Motor neuron (in vitro differentiated cells): ENCODE data around the gene TPMT. TPM values are rescaled to one million over a fixed set of nuclear protein-coding genes. Genes with fewer than 3 reads are reported as not detected.

Source experiments
- ATAC-seq, 8 experiments: fragments of 200-7000 bp; cut with Tn5 transposase; replicated peaks in 6 of 8; 2 replicates each; pipeline ENCODE4 v1.8.0; 2021; ENCODE audit warnings: mild to moderate bottlenecking in 8 of 8, moderate library complexity in 8 of 8
- H3K27ac ChIP-seq, 2 donors: fragments of 250-450 bp; sonication (Bioruptor Pico); 2 replicates each; pipeline ENCODE4 v1.9.0; 2021; ENCODE audit warnings: antibody characterized with exemption in 2 of 2, mild to moderate bottlenecking in 2 of 2, moderate library complexity in 1 of 2
- H3K4me1 ChIP-seq, 2 donors: fragments of 250-450 bp; sonication (Bioruptor Pico); replicated peaks in 1 of 2; 2 replicates each; pipeline ENCODE4 v1.6.1; 2021; ENCODE audit warnings: antibody characterized with exemption in 2 of 2, mild to moderate bottlenecking in 2 of 2, moderate library complexity in 1 of 2
- H3K4me3 ChIP-seq, 5 donors: fragments of 250-450 bp; sonication (Bioruptor Pico); 2 replicates each; pipeline ENCODE4 v1.9.0; 2021; ENCODE audit warnings: antibody characterized with exemption in 5 of 5, mild to moderate bottlenecking in 5 of 5, moderate library complexity in 4 of 5
- WGBS, 10 experiments: fragments of 450-650 bp; shearing (Covaris generic); methylation state at CpG; one replicate each; pipeline ENCODE4 v1.0.0; 2022; 5-methylcytosine and 5-hydroxymethylcytosine counted together
- in situ Hi-C, 9 experiments: fragments of 400-800 bp; cut with MboI; loops; one replicate each; pipeline ENCODE4 v1.15.0; 2021; ENCODE audit warnings: low sequenced_read_pairs in 9 of 9, low pct_unique_long_range_greater_than_20kb in 2 of 9; ENCODE audit not compliant: unreplicated experiment in 9 of 9
- total RNA-seq, 8 experiments: library from RNA; unstranded; fragments of 300-600 nt; gene quantifications; 2 replicates each; pipeline versions ENCODE4 v1.2.3 to v1.2.4, GENCODE V29; 2022

The TPMT gene
- total RNA-seq, 8 experiments from 2014 or later, result 6.7 to 24.3 (median 13.7) TPM

DNA sequence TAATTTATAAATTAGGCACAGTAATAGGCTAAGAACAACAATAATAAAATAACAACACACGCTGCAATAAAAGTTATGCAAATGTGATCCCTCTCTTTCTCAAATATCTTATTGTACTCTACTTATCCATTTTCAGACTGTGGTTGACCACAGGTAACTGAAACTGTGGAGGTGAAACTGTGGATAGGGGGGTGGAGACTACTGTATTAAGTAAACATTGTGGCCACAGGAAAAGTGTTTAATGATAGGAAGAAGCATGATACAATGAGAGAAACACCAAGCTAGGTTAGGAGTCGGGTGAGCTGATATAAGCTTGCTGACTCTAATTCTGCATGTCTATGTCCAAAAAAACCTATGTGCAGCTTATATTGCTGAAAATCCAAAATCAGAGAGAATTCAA, 55.4 kb downstream of the TPMT start:
- Histone ChIP-seq H3K4me3 (no peak overlapping the region), H3K4me1 (no peaks in the 10 kb centered on the region), H3K27ac (no peak overlapping the region)
- ATAC-seq, result no peak
- WGBS, 10 experiments, result 79 to 100% (median 93%) methylated on average over 1 to 2 of the region's 2 CpGs; no CpG with 5 or more reads in 3 of the 10 experiments
- in situ Hi-C loops, result no loop called here

DNA sequence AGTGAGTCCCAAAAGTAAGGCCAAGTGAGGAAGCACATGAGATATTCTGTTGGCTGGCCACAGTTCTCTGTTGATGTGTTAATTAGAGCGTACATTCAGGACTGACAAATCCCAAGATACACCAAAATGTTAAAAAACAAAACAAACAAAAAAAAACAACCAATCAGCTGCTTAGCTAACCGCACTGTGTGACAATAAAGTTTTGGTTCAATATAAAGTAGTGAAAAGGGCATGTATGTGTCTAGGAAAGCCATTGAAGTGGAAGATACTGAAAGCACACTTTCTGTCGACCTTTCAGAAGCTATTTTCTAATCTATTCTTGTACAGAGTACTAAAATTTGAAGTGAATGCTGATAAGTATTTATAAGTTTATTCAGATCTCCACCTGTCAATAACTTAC, 58.5 kb downstream of the TPMT start:
- H3K4me3 ChIP-seq, result no peak overlapping the region
- H3K4me1 ChIP-seq, result no peaks in the 10 kb centered on the region
- WGBS, 10 experiments, result 54 to 100% (median 75%) methylated on average over 1 to 3 of the region's 3 CpGs; no CpG with 5 or more reads in 1 of the 10 experiments
- ATAC-seq, result no peak
- in situ Hi-C loops, result no loop called here
- H3K27ac ChIP-seq, result no peak overlapping the region

- Histone ChIP-seq H3K4me3 (no peak overlapping the region), H3K27ac (no peak overlapping the region), H3K4me1 (no peaks in the 10 kb centered on the region)
- 40 to 86% (median 67%) methylated on average over 1 of the region's 1 CpG; no CpG with 5 or more reads in 6 of the 10 experiments for WGBS, 10 experiments
- in situ Hi-C loops, result no loop called here
- ATAC-seq, result no peak
Observed at GRCh38 chr6:18091382-18091781, 63.5 kb downstream of the TPMT start.

DNA sequence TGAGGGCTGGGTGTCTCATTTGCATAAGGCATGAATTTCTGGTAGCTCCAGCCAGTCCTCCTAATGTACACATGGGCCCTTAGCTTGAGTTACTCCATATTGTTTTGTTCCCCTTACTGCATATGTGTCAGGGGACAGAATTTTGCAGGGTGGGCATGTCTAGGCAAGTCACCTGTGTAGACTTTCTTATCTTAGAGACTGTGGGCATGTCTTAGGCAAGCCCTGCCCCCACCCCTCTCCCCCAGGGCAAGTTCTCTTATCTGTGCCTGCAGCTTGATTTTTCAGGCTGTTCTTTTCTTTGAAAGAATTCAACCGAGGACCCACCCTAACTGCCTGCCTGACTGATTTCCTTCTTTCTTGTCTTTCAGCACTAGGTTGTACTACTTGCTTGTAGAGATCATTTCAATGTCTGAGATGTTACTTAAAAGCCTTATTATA, 64.5 kb downstream of the TPMT start:
- no peak overlapping the region for H3K4me3 ChIP-seq
- 20 to 100% (median 86%) methylated on average over 1 of the region's 1 CpG; no CpG with 5 or more reads in 3 of the 10 experiments for WGBS, 10 experiments
- no peaks in the 10 kb centered on the region for H3K4me1 ChIP-seq
- ATAC-seq, result no peak
- in situ Hi-C loops, result no loop called here
- H3K27ac ChIP-seq, result no peak overlapping the region

DNA sequence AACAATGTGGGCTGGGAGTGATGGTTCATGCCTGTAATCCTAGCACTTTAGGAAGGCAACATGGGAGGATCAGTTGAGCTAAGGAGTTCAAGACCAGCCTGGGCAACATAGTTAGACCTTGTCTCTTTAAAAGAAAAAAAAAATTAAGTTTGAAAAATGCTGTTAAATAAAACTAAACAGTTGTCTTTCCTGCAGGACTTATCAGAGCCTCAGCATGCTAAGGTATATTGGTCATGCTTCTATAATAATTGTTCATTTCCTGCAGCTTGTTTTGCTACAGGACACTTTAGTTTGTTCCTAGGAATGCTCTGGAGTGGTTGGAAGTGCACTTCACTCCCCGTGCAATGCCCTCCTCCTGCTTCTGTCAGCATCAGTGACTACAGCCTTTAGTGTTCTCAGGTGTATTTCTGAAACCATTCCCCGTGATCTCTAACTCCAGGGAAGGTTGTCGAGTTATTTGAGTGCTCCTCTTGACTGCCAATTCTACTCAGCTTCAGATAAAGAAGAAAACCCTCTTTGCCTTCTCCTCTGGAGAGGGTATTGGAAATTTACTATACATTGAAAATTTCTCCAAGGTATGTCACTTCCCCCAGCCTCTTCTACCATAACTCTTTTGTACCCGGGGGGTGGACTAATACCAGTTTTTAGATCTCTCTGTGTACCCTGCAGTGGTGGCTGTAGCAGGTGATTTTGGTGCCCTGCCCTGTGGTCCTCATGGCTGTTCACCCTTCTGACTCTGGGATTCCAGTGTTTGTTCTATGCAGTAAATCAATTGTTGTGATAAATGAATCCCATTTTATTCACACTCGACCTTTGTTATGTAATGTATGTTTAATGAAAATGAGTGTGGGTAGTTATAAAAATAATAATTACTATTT, 66.2 kb downstream of the TPMT start:
- in situ Hi-C loops, result no loop called here
- Histone ChIP-seq H3K4me3 (no peak overlapping the region), H3K27ac (no peak overlapping the region), H3K4me1 (no peaks in the 10 kb centered on the region)
- ATAC-seq, result no peak
- WGBS, 10 experiments, result 30 to 80% (median 66%) methylated on average over 2 to 5 of the region's 5 CpGs; no CpG with 5 or more reads in 1 of the 10 experiments

GRCh38 chr6:18087396-18088165, 67.3 kb downstream of the TPMT start:
- Histone ChIP-seq H3K4me1 (no peaks in the 10 kb centered on the region), H3K27ac (no peak overlapping the region), H3K4me3 (no peak overlapping the region)
- peak in 1 of 8 experiments; percentile 40 for ATAC-seq
- 50 to 100% (median 85%) methylated on average over 1 to 4 of the region's 5 CpGs; no CpG with 5 or more reads in 1 of the 10 experiments for WGBS, 10 experiments
- in situ Hi-C loops, result no loop called here

- ATAC-seq, result no peak
- H3K27ac ChIP-seq, result no peak overlapping the region
- no peaks in the 10 kb centered on the region for H3K4me1 ChIP-seq
- no peak overlapping the region for H3K4me3 ChIP-seq
- 70 to 96% (median 88%) methylated on average over 4 to 10 of the region's 11 CpGs for WGBS, 10 experiments
- in situ Hi-C loops, result no loop called here
Observed at GRCh38 chr6:18081025-18081668, 73.7 kb downstream of the TPMT start.

DNA sequence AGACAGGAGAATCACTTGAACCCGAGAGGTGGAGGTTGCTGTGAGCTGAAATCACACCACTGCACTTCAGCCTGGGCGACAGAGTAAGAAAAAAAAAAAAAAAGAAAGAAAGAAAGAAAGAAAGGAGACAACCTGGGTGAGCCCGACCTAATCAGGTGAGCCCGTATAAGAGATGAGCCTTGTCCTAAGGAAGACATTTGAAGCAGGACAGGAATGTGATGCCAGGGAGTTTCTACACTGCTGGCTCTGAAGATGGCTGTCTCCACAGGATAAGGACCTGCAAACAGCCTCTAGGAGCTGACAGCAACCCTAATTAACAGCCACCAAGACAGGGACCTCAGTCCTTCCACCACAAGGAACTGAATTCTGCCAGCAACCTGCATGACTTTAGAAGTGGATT, 74.3 kb downstream of the TPMT start:
- Histone ChIP-seq H3K27ac (no peak overlapping the region), H3K4me3 (no peak overlapping the region), H3K4me1 (no peaks in the 10 kb centered on the region)
- no peak for ATAC-seq
- WGBS, 10 experiments, result 50 to 100% (median 82%) methylated on average over 2 to 4 of the region's 4 CpGs; no CpG with 5 or more reads in 2 of the 10 experiments
- in situ Hi-C loops, result no loop called here

GRCh38 chr6:18078866-18079265, 76.0 kb downstream of the TPMT start:
- 80 to 100% (median 92%) methylated on average over 1 to 3 of the region's 3 CpGs; no CpG with 5 or more reads in 1 of the 10 experiments for WGBS, 10 experiments
- in situ Hi-C loops, result no loop called here
- no peak overlapping the region for H3K4me3 ChIP-seq
- no peaks in the 10 kb centered on the region for H3K4me1 ChIP-seq
- no peak for ATAC-seq
- no peak overlapping the region for H3K27ac ChIP-seq

Other genes with a start within 250 kb of the TPMT start
- 10 to 100 TPM; 15.5 to 50.5 (median 24.5) TPM for gene KIF13A, start 167.4 kb downstream of the TPMT start, total RNA-seq
- 1 to 10 TPM in 6 of 8 experiments, under 1 TPM in 2; 0.25 to 2.4 (median 1.6) TPM for gene NHLRC1, start 32.4 kb downstream of the TPMT start, total RNA-seq
- gene KDM1B, start 345 bp upstream of the TPMT start, total RNA-seq, result 10 to 100 TPM; 11.9 to 28.1 (median 17.9) TPM
- 100 to 1,000 TPM in 1 of 8 experiments, 10 to 100 TPM in 7; 23.6 to 156 (median 58.8) TPM for gene DEK, start 109.5 kb upstream of the TPMT start, total RNA-seq
- gene RNF144B, start 232.3 kb upstream of the TPMT start, total RNA-seq, result 1 to 10 TPM in 2 of 8 experiments, under 1 TPM in 6; 0.11 to 6.2 (median 0.51) TPM